PFSK-1 (cell line): Measurements from ENCODE around the gene FOXM1.

Experiments used
- FOXP2 ChIP-seq: optimal IDR thresholded peaks from 2 replicates; pipeline ENCODE3; 2011; ENCODE audit warnings: borderline replicate concordance, control low read depth, inconsistent platforms; ENCODE audit not compliant: insufficient read depth; ENCODE audit errors: extremely low read length, extremely low read depth
- POLR2AphosphoS5 ChIP-seq: IDR thresholded peaks from 2 replicates; pipeline ENCODE4 v1.6.1; 2012; ENCODE audit warnings: low read depth, mild to moderate bottlenecking, control low read depth, low read length, moderate library complexity
- SIN3A ChIP-seq: IDR thresholded peaks from 2 replicates; pipeline ENCODE4 v1.6.1; 2012; ENCODE audit warnings: mild to moderate bottlenecking, low read length, moderate library complexity, borderline replicate concordance; ENCODE audit not compliant: insufficient read depth
- TAF1 ChIP-seq: IDR thresholded peaks from 2 replicates; pipeline ENCODE4 v1.6.1; 2012; ENCODE audit warnings: low read length, control low read depth, borderline replicate concordance; ENCODE audit not compliant: insufficient read depth
- TF ChIP-seq, protein P1 (sequence below), 2 experiments: IDR thresholded peaks; 2 replicates each; pipeline versions ENCODE4 v1.6.1 to v1.8.0; 2011 to 2012; ENCODE audit warnings: low read depth in 2 of 2, low read length in 2 of 2, control low read depth in 1 of 2, inconsistent platforms in 1 of 2, mild to moderate bottlenecking in 1 of 2, moderate library complexity in 1 of 2; ENCODE audit not compliant: insufficient read depth in 1 of 2

DNA sequence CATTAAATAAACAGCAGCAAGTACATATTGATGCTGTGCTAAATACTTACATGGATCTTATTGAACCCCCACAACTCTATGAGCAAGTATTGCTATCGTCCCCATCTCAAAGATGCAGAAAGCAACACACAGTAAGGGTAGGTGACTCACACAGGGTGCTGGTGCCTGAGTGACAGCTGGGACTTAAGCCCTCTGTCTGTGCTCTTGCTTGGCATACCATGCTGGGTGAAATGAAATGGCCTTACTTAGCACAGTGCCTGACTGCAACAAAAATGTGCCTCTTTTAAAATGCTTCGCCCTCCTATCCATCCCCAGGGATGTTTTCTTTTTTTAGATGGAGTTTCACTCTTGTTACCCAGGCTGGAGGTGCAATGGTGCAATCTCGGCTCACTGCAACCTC lies 20.9 kb downstream of the FOXM1 start:
- TF ChIP-seq, protein P1, sequence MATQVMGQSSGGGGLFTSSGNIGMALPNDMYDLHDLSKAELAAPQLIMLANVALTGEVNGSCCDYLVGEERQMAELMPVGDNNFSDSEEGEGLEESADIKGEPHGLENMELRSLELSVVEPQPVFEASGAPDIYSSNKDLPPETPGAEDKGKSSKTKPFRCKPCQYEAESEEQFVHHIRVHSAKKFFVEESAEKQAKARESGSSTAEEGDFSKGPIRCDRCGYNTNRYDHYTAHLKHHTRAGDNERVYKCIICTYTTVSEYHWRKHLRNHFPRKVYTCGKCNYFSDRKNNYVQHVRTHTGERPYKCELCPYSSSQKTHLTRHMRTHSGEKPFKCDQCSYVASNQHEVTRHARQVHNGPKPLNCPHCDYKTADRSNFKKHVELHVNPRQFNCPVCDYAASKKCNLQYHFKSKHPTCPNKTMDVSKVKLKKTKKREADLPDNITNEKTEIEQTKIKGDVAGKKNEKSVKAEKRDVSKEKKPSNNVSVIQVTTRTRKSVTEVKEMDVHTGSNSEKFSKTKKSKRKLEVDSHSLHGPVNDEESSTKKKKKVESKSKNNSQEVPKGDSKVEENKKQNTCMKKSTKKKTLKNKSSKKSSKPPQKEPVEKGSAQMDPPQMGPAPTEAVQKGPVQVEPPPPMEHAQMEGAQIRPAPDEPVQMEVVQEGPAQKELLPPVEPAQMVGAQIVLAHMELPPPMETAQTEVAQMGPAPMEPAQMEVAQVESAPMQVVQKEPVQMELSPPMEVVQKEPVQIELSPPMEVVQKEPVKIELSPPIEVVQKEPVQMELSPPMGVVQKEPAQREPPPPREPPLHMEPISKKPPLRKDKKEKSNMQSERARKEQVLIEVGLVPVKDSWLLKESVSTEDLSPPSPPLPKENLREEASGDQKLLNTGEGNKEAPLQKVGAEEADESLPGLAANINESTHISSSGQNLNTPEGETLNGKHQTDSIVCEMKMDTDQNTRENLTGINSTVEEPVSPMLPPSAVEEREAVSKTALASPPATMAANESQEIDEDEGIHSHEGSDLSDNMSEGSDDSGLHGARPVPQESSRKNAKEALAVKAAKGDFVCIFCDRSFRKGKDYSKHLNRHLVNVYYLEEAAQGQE (IDR thresholded peaks at IDR 0.05; ENCODE audit: insufficient read depth in 1 of 2, low read depth in 2 of 2, low read length in 2 of 2), result no peak
- TF ChIP-seq TAF1 (no peak), POLR2AphosphoS5 (no peak), SIN3A (no peak), FOXP2 (no peak)
